Measurements from ENCODE around the gene NECTIN4.

DNA sequence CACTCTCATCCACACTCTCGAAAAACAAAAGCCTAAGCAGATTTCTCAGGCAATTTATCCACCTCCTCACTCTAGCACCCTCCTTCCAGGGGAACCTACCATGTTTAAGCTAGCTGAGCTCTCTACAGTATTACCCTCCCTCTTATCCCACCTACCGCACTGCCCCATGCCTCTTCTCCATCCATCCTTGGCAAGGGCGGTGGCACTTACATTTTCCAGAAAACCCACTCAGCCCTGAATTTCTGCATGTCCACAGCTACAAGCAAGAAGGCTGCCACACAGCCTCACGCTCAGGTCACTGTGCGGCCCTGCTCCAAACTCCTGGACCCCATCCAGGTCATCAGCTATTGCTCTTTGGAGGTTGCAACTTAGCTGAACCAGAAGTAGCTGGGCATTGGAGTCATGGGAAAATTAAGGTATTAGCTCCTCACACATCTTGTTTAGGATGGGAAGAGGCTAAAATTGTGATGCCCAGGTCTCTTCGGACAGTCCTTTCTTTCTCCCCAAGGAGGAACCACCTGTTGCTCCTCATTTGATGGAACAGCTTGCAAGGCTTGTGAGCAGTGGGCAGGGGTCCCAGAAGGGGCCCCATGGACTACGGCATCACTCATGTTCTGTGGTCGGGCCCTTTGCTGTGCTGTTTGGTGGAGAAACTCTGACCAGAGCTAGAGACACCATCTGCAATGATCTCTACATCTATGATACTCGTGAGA is 9.9 kb upstream of the NECTIN4 start:
- no peak for TF ChIP-seq POLR2A (IDR thresholded peaks at IDR 0.05)
- TF ChIP-seq, protein P1, sequence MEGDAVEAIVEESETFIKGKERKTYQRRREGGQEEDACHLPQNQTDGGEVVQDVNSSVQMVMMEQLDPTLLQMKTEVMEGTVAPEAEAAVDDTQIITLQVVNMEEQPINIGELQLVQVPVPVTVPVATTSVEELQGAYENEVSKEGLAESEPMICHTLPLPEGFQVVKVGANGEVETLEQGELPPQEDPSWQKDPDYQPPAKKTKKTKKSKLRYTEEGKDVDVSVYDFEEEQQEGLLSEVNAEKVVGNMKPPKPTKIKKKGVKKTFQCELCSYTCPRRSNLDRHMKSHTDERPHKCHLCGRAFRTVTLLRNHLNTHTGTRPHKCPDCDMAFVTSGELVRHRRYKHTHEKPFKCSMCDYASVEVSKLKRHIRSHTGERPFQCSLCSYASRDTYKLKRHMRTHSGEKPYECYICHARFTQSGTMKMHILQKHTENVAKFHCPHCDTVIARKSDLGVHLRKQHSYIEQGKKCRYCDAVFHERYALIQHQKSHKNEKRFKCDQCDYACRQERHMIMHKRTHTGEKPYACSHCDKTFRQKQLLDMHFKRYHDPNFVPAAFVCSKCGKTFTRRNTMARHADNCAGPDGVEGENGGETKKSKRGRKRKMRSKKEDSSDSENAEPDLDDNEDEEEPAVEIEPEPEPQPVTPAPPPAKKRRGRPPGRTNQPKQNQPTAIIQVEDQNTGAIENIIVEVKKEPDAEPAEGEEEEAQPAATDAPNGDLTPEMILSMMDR (IDR thresholded peaks at IDR 0.05) = no peak
- TF ChIP-seq EP300 (IDR thresholded peaks at IDR 0.05) = no peak
- TF ChIP-seq POLR2AphosphoS5 (IDR thresholded peaks at IDR 0.05) = no peak

All from gastroesophageal sphincter (tissue), 3 donors.